GM19372 (cell line): ENCODE data around the gene PHAF1.

Source experiments
- ATAC-seq: cut with Tn5 transposase; IDR thresholded peaks from one replicate; pipeline ENCODE4 v1.9.1; 2021; ENCODE audit warnings: mild to moderate bottlenecking, low read depth, moderate library complexity; ENCODE audit not compliant: unreplicated experiment

The PHAF1 gene

DNA sequence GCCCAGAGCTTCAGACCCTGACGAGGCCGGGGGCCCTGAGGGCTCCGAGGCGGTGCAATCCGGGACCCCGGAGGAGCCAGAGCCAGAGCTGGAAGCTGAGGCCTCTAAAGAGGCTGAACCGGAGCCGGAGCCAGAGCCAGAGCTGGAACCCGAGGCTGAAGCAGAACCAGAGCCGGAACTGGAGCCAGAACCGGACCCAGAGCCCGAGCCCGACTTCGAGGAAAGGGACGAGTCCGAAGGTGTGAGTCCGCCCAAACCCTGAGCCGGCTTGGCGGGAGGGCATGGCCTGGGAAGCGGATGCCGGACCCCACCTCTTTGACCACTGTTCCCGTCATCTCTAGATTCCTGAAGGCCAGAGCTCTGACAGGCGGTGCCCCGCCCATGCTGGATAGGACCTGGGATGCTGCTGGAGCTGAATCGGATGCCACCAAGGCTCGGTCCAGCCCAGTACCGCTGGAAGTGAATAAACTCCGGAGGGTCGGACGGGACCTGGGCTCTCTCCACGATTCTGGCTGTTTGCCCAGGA, 65.0 kb downstream of the PHAF1 start:
- no peak for ATAC-seq

DNA sequence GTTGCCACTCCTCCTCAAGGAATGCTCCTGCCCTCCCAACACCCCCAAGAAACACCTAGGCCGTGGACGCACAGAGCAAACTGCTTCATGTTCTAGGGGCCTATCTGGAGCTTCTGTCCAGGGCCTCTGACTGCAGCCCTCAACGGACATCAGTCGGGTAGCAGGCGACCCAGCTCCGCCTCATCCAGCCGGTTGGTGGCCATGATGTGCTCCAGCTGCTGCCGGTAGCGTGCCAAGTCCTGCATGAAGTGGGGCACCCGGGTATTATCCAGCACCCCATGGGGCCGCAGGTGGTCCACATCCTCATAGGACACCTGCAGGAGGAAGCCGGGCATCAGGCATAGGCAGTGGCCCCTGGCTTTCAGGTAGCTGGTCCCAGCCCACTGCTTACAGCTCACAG, 66.9 kb downstream of the PHAF1 start:
- no peak for ATAC-seq

DNA sequence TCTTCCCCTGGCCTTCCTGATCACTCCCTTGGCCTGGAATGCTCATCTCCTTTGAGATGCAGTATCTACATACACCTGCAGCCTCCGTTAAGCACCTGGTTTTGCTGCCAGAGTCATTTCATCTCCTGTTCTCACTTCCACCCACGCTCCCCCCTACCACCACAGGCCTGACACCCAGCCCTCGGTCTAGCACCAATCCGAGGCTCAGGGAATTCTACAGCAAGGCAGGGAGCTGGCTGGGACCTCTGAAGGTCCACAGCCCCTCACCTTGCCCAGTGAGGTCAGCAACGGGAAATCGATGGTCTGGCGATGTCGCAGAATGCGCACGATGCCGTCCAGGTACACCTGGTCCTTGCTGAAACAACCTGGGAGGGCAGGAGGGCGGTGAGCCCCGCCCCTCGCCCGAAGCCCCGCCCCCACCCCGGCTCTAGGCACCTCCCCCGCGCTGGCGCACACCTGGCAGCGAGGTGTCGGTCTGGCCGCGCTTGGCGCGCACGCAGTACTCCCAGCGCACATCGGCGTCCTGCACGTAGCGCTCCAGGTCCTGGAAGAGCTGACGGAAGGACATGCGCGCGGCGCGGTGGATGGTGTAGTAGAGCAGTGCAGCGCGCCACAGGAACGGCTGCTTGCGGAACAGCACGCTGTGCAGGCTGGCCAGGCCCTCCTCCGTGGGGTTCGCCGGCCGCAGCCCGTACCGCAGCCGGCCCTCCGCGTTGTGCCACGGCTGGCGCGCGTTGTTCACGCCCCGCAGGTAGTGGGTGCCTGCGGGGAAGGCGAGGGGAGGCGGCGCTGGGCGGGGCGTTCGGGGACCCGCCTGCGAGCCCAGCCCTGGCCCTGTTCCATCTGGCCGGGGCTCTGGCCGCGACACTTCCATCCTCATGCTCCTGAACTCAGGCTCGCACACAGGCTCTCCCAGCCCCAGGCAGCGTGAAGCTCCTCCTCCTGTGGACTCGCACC, 68.3 kb downstream of the PHAF1 start:
- ATAC-seq: no peak

DNA sequence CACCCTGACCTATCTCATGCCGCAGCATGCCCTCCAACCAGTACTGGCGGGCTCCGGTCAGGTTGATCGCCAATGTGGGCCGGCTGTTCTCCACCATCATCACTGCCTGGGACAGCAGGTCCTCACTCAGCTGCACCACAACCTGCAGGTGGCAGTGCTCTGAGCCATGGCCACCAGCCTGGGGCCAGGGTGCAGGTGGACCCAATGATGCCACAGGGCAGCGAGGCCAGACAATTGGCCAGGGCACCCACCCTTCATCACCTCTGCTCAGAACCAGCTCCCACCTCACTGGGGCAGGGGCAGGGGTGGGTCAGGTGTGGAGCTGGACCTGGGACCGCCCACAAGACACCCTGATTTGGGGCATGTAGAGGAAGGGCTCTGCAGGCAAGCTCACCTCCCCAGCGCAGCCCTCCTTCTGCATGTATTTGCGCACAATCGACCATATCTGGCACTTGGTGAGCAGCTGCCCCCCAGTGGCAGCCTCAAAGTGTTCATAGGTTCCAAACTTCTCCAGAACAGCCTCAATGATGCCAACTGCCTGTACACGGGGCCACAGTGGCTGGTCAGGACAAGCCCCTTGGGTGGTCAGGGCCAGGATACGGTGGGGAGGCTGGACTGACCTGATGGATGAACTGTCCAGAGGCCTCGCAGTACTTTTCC, 69.8 kb downstream of the PHAF1 start:
- no peak for ATAC-seq

DNA sequence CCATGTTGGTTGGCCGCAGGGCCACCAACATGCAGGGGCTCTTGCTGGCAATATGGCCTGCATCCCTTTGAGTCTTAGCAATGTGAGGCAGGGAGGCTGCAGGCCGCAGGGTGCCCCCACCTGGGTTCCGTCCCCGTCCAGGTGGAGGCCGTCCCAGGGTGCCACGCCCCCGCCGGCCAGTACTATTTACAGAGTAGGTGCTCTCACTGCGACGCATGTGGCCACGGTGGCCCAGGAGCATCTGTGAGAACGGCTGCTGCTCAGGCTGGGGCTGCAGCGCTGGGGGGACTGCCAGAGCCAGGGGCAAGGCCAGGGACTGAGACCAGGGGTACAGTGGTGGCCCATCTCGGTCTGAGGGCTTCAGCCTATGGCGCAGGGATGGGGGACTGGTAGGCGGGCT, 70.4 kb downstream of the PHAF1 start:
- no peak for ATAC-seq

DNA sequence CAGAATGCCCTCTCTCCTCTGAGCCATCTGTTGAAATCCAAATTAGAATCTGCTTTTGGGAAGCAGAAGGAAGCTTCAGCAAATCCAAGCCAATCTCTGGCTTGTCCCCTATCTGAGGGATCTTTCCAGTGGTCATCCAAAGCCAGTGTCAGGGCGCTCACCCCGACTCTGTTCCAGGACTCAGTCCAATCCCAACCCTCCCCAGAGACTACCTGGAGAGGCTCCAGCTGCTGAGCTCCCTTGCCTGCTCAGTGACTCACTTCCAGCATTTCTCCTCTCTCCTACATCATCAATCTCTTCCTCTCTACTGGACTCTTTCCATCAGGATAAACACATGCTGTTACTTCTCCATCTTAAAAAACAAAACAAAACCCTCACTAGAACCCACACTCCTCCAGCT, 71.6 kb downstream of the PHAF1 start:
- ATAC-seq: no peak

DNA sequence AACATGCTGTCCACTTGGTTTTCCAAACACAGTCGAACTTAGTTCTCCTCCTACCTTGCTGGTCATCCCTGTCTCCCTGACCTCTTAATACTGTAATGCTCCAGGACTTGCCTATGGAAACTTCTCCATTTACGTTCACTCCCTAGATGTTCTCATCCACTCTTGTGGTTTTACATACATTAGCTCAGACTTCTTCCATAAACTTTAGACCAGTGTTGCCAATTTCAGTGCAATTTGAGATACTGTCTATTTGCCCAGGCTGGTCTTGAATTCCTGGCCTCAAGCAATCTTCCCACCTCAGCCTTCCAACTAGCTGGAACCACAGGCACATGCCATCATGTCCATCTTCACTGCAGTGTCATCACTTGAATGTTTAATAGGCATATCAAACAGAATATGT, 72.5 kb downstream of the PHAF1 start:
- no peak for ATAC-seq

DNA sequence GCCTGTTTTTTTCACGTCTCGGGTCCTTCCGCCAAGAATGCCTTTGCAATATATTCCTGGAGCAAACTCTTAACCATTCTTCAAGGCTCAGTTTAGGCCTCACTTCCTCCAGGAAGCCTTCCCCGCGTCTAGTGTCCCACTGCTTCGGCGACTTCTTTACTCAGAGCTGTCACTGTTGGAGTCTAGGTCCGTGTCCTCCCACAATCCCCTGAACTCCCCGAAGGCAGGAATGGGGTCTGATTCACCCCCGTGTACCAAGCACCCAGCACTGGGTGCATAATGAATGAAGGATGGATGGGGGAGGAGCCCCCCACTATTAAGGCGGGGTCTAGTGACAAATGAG, 73.5 kb downstream of the PHAF1 start:
- no peak for ATAC-seq

DNA sequence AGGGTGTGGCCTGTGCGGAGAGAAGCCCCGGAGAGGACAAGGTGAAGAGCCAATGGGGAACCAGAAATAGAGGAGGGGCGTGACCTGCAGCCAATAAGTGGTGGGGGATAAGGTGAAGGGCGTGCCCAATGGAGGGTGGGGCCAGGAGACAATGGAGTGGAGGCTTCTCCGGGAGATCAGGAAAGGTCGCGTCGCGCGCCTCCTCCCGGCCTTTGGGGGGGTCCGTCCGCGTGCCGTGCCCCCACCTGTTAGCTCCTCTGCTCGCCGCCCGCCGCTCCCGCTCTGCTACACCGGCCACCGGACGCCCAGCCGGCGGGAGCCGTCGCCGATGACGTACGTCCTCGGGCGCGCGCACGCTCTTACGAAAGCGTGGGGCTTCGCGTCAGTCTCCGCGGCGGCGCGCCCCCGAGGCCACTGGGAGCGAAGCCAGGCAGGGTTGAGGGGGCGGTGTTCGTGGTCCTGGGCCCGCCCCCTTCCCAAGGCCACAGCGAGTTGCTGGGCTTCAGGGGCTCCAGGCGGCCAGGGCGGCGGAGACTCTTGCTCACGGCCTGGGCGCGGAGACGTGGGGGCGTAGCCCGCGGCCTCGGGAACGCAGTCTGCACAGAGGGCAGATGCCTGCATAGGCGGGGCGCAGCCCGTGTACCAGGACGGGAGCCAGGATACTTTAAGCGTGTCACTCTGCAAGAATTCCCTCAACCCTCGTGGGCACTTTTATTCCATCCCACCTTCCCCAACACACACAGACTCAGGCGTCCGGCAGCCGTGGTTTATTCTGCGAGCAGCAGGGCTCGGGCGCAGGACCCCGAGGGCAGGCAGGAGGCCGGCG, 74.1 kb downstream of the PHAF1 start, which contains the start of gene MATCAP1:
Gene MATCAP1, minus strand, starts transcription at position 337 of the 826 bp plus-strand sequence. CDS start 3,353 bp downstream, outside the sequence.
- ATAC-seq: peak; percentile 93

DNA sequence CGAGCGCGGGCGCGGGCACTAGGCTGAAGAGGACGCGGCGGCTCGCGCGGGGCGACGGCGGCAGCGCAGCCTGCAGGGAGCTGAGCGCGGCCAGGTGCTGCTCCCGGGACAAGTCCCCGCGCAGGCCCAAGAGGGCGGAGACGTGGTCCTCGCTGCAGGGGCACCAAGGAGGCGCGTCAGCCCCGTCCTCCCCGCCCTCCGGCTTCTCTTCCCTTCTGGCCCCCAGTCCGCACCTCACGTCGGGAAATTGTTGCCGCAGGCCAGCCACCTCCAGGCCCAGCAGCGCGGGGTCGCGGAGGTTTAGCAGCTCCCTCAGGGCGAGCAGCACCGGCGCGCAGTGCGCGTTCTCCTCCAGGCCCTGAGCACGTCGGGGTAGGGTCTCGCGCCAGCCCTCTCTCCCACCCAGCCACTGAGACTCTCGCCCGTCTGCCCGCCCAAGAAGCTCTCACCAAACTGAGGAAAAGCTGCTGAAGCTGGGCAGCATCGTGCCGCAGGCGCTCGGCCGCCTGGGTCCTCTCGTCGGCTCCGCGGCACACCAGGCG, 74.8 kb downstream of the PHAF1 start:
- ATAC-seq: no peak

DNA sequence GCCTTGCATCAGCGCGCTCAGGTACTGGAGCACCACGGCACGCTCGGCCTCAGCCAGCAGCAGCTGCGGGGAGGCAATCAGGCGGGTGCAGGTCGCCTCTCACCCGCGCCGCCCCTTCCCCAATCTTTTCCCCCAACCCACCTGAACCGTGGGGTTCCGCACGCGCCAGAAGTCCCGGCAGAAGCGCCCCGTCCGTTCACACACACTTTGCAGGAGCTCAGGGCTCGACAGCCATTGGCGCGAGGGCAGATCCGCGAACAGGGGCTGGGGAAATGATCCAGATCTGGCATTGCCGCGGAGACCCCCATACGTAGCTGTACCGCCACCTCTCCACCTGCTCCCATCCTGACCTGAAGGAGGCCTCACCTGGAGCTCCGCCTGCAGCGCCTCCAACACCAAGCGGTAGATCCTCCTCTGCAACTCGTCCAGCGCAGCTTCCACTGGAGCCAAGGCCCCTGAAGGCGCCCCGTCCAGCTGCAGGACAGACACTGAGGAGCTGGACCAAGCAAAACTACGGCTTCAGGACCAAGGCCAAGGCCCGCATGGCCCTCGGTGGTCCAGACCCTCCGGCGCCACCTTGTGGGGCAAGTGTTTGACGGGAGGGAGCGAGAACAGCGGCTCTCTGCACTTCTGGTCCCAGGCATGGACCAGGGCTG, 75.4 kb downstream of the PHAF1 start:
- no peak for ATAC-seq

DNA sequence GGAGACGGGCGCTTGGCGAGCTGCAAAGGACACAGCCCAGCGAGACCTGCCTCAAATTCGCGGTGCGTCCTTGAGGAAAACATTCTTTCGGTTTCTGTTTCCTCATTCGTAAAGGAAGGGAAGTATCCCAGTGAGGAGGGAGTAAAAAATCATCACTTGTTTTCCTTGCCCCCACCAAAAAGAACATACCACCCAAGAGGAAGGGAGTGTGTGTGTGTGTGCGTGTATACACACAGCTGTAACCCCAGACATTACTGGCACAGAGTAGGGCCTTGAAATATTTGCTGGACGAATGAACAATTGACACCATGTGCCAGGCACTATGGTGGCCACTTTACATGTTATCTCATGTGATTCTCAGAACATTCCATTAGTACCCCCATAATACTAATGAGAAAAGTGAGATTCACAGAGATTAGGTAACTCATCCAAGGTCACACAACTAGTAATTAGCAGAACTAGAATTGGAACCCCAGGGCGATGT, 76.0 kb downstream of the PHAF1 start:
- ATAC-seq: no peak

DNA sequence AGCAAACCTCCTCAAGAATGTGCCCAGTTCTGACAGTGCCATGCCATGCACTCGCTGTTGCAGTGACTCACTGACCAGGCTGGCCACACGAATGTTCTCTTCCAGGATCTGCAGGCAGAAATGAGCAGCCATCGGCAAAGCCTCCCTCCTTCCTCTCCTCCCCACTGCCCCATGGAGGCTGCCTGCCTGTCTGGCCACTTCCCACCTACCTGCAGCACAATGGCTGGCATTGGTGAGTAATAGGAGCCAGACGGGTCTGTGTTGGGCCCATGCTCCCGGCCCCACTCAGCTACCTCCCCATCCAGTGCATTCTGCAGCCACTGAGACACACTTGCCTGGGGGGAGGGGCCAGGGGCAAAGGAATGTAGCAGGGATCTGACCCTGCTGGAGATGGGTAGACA, 76.8 kb downstream of the PHAF1 start:
- no peak for ATAC-seq

DNA sequence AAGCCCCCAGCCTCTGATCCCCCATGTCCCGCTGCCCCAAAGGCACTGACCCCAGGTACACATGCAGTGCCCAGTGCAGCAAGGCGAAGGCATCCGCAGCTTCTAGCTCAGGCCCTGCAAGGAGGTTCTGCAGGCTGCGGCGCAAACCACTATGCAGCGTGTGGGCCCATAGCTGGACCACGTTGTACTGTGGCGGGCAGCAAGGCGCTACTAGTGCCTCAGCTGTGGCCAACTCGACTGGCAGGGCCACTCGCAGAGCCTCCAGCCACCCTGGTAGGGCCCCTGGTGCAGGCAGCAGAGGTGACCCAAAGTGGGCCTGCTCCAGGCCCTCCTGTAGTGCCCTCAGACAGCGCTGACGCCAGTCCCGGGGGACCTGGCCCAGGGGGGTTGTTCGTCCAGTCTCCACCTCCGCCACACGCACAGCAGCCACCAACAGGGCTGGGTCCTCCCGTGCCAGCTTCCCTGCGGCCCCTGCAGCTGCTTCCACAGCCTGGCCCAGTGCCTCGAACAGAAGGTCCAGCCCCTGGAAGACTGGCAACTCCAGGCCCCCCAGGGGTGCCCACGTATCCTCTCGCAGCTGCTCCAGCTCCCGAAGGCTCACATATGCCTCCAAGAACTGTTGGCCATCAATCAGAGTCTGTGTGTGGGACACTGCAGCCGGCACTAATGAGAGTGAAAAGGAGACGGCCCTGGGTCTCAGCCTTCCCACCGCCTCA, 77.6 kb downstream of the PHAF1 start:
- ATAC-seq: no peak

DNA sequence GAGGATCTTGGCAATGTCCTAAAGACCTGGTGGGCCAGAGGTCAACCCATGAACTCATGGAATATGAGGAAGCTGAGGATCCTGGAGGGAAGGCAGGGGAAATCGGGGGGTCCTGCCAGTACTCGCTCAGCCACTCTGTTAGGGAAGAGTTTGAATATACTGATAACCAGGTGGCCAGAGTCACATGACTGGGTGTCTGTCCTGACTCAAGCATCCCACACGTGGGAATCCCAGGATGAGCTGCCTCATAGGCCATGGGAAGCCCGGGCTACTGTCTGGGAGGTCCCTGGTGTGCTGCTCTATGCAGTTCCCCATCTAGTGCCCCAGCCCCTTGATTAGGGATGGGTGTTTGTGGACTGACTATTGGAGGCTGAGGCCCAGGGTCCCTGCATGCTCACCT, 78.6 kb downstream of the PHAF1 start:
- no peak for ATAC-seq

DNA sequence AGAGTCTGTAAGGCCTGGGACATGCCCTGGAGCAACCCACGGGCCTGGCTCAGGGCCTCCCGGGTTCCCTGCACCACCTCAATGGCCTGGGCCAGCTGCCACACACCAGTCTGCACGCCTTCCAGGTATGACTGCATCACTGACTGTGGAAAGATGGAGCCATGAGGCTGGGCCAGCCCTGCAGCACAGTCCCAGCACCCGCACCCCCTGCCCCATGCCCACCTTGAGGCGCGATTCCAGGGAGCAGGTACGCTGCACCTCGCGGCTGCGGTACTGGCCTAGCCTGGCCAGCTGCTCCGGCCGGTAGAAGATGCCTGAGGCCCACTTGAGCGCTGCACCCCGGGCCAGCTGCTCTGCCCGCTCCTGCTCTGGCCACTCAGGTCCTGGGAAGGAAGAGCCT, 79.1 kb downstream of the PHAF1 start:
- no peak for ATAC-seq

DNA sequence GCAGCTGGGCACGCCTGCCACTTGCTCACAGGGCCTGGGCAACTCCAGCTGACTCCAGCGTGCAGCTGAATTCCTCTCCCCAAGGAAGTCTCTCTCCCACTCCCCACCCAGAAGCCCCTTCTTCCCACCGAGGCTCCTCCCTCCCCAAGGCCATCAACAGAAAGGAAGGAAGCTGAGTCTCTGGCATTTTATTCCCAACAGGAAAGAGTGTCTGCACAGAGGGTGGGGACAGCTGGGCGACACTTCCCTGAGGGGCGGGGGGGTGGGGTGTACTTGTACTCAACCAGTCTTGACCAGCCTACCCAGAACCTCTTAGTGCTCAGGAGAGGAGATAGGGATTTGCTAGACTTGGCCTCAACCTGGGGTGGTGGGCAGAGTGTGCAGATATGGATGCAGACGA, 80.3 kb downstream of the PHAF1 start, which contains the start of gene EXOC3L1:
Gene EXOC3L1, minus strand, starts transcription at position 96 of the 400 bp plus-strand sequence. CDS start 460 bp downstream, outside the sequence.
- ATAC-seq: no peak

DNA sequence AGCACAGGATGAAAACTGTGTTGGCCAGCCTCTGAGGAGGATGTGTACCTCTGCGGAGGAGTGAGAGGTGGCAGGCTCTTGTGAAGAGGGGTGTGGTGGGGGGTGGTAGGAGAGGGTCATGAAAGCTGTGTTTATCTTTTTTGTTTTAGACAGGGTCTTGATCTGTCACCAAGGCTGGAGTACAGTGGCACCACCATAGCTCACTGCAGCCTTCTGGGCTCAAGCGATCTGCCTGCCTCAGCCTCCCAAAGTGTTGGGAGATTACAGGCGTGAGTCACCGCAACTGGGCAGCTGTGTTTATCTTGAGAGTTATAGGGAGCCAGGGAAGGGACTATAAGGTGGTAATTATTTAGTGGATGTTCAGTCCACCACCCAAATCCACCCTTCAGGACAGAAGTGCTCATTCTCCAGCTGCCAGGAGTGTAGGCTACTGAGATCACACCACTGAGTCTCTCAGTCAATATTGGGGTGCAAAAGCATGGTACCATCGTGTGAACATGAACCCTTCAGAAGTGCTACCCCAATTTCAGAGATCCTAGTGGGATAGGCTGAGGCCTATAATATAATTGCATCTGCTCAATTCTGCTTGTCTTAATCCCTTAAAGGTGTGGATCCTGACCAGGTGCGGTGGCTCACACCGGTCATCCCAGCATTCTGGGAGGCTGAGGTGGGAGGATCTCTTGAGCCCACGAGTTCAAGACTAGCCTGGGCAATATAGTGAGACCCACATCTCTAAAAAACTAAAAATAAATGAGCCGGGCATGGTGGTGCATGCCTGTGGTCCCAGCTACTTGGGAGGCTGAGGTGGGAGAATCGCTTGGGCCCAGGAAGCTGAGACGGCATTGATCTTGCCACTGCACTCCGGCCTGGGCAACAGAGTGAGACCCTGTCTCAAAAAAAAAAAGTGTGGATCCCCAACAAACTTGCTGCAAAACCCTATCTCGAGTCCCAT, 81.0 kb downstream of the PHAF1 start:
- ATAC-seq: no peak
